PFSK-1 (cell line): ENCODE results near the gene KICS2.

Experiments used
- POLR2AphosphoS5 ChIP-seq: IDR thresholded peaks from 2 replicates; pipeline ENCODE4 v1.6.1; 2012; ENCODE audit warnings: low read depth, mild to moderate bottlenecking, control low read depth, low read length, moderate library complexity
- REST ChIP-seq, 2 experiments: IDR thresholded peaks; 2 replicates each; pipeline versions ENCODE4 v1.6.1 to v1.8.0; 2011 to 2012; ENCODE audit warnings: low read depth in 2 of 2, low read length in 2 of 2, control low read depth in 1 of 2, inconsistent platforms in 1 of 2, mild to moderate bottlenecking in 1 of 2, moderate library complexity in 1 of 2; ENCODE audit not compliant: insufficient read depth in 1 of 2
- TAF1 ChIP-seq: IDR thresholded peaks from 2 replicates; pipeline ENCODE4 v1.6.1; 2012; ENCODE audit warnings: low read length, control low read depth, borderline replicate concordance; ENCODE audit not compliant: insufficient read depth

GRCh38 chr12:64236549-64236948 is 14.5 kb upstream of the KICS2 start:
- no peak for TF ChIP-seq POLR2AphosphoS5
- TF ChIP-seq TAF1: no peak
- TF ChIP-seq REST (IDR thresholded peaks at IDR 0.05; ENCODE audit: insufficient read depth in 1 of 2, low read depth in 2 of 2, low read length in 2 of 2): no peak
